ENCODE measurements around the gene LGALS4.

- TF ChIP-seq EZH2 (IDR thresholded peaks at IDR 0.05; ENCODE audit: insufficient read depth, poor library complexity, severe bottlenecking) (no peak), EZH2phosphoT487 (IDR thresholded peaks at IDR 0.05; ENCODE audit: insufficient read depth, low read depth) (no peak)
Measured at GRCh38 chr19:38819231-38819920, 6.6 kb upstream of the LGALS4 start.
